ENCODE results near the gene RAB42. TPM values are rescaled to one million over a fixed set of nuclear protein-coding genes. Genes with fewer than 3 reads are reported as not detected.

RAB42 gene
- total RNA-seq, 1 experiment from 2014 or later = 2.4 TPM

DNA sequence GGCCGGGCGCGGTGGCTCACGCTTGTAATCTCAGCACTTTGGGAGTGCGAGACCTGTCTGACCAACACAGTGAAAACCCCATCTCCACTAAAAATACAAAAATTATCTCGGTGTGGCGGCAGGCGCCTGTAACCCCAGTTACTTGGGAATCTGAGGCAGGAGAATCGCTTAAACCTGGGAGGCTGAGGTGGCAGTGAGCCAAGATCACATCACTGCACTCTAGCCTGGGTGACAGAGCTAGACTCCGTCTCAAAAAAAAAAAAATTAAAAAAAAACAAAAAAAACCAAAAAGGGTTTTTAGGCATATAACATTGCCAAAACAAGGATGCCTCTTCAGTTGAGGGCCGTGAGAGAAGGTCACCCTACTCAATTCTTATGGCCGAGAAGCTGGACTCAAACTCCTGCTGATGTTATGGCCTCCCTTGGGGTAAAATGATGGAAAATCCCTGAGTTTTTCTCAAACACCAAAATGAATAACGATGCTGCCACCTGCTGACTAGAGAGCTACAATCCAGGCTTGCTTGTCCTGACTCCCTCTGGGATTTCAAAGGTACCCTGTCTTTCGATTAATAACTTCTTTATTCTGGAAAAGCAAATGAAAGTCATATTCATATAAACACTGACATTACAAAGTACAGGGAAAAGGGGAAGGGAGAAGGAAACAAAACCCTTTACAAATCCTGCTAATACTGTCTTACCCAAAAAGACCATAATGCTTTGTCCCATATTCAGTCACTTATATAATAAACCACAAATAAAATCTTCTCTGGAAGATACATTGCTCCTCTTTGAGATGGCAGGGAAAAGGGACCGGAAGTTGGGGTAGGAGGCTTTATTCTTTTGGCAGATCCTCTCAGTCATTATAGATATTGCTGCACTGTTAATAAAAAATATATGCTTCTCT lies 10.7 kb downstream of the RAB42 start:
- POLR2A ChIA-PET (ENCODE audit: low non-redundant PET) = interaction anchor here (0.6 kb wide), 1 partner anchor 12 kb away, joined by 21 read pairs; no protein-coding TSS in a partner anchor
- no peaks in the 10 kb centered on the region for H3K36me3 ChIP-seq (ENCODE audit: insufficient read depth, low read length, poor library complexity, severe bottlenecking)
- H3K4me3 ChIP-seq (ENCODE audit: low read depth, low read length, poor library complexity, severe bottlenecking) = no peak overlapping the region
- intact Hi-C loops (cut with micrococcal nuclease; ENCODE audit: unreplicated experiment) = loop anchor here (1.0 to 5.0 kb wide), 4 partner anchors 85 to 354 kb away; no protein-coding TSS in a partner anchor
- BruUV-seq (replicated peaks) = no TSS peak
- H3K27ac ChIP-seq (ENCODE audit: low read depth, low read length, poor library complexity, severe bottlenecking) = no peak overlapping the region
- DNase-seq (ENCODE audit: low spot score) = peak; percentile 89
- H3K4me1 ChIP-seq (ENCODE audit: insufficient read depth, low read length, poor library complexity, severe bottlenecking) = peaks cover 6% of the 10 kb centered on the region
- TF ChIP-seq CTCF (conservative IDR thresholded peaks at IDR 0.05; ENCODE audit: low read depth, low read length) (peak; percentile 87), EZH2 (IDR thresholded peaks at IDR 0.05; ENCODE audit: borderline replicate concordance, low read depth, low read length, poor library complexity, severe bottlenecking) (no peak)
- CTCF ChIA-PET = interaction anchor here (0.6 to 2.1 kb wide), 13 partner anchors 13 to 385 kb away, joined by 3 to 22 read pairs (median 4); no protein-coding TSS in a partner anchor
- H3K27me3 ChIP-seq (replicated peaks; ENCODE audit: insufficient read depth, low read depth, low read length, poor library complexity) = no peaks in the 10 kb centered on the region
- H3K9me3 ChIP-seq (ENCODE audit: low read depth, low read length, poor library complexity, severe bottlenecking) = no peaks in the 10 kb centered on the region

GRCh38 chr1:28604411-28604810 lies 12.3 kb downstream of the RAB42 start:
- ChIA-PET POLR2A (ENCODE audit: low non-redundant PET) (interaction anchor here (0.7 kb wide), 1 partner anchor 193 kb away, joined by 4 read pairs; no protein-coding TSS in a partner anchor), CTCF (interaction anchor here (0.6 to 0.7 kb wide), 2 partner anchors 42 to 224 kb away, joined by 3 read pairs; no protein-coding TSS in a partner anchor)
- H3K36me3 ChIP-seq (ENCODE audit: insufficient read depth, low read length, poor library complexity, severe bottlenecking) = no peaks in the 10 kb centered on the region
- no TSS peak for BruUV-seq (replicated peaks)
- H3K4me1 ChIP-seq (ENCODE audit: insufficient read depth, low read length, poor library complexity, severe bottlenecking) = peaks cover 6% of the 10 kb centered on the region
- no peak for TF ChIP-seq EZH2 (IDR thresholded peaks at IDR 0.05; ENCODE audit: borderline replicate concordance, low read depth, low read length, poor library complexity, severe bottlenecking)
- no peak for TF ChIP-seq CTCF (conservative IDR thresholded peaks at IDR 0.05; ENCODE audit: low read depth, low read length)
- no peak overlapping the region for H3K4me3 ChIP-seq (ENCODE audit: low read depth, low read length, poor library complexity, severe bottlenecking)
- H3K27me3 ChIP-seq (replicated peaks; ENCODE audit: insufficient read depth, low read depth, low read length, poor library complexity) = no peaks in the 10 kb centered on the region
- H3K9me3 ChIP-seq (ENCODE audit: low read depth, low read length, poor library complexity, severe bottlenecking) = no peaks in the 10 kb centered on the region
- no peak for DNase-seq (ENCODE audit: low spot score)
- intact Hi-C loops (cut with micrococcal nuclease; ENCODE audit: unreplicated experiment) = loop anchor here (5.0 kb wide), 1 partner anchor 192 kb away; no protein-coding TSS in a partner anchor
- H3K27ac ChIP-seq (ENCODE audit: low read depth, low read length, poor library complexity, severe bottlenecking) = no peak overlapping the region

DNA sequence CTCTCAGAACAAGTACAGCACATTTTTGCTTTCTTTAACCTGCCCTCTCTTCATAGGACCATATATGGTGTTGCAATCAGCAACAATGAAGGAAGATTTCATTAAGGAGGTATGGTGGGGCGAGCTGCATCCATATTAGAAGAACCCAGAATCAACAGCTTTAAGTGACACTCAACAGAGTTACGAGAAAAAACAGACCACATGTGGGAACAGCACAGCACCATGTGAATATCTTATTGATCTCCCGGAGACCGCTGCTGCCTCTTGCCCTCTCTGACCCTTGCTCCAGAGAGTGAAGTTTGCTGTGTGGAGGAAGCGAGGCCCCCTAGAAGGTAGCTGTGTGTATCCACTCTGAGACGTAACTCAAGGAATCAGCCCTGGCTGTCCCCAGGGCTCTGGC lies 12.9 kb downstream of the RAB42 start:
- BruUV-seq (replicated peaks) = no TSS peak

More for the DNA sequence above, 12.9 kb downstream of the RAB42 start:
- ChIA-PET POLR2A (ENCODE audit: low non-redundant PET) (no interaction called here), CTCF (no interaction called here)
- Histone ChIP-seq H3K27me3 (replicated peaks; ENCODE audit: insufficient read depth, low read depth, low read length, poor library complexity) (no peaks in the 10 kb centered on the region), H3K36me3 (ENCODE audit: insufficient read depth, low read length, poor library complexity, severe bottlenecking) (no peaks in the 10 kb centered on the region), H3K27ac (ENCODE audit: low read depth, low read length, poor library complexity, severe bottlenecking) (no peak overlapping the region), H3K4me1 (ENCODE audit: insufficient read depth, low read length, poor library complexity, severe bottlenecking) (peaks cover 6% of the 10 kb centered on the region), H3K4me3 (ENCODE audit: low read depth, low read length, poor library complexity, severe bottlenecking) (no peak overlapping the region), H3K9me3 (ENCODE audit: low read depth, low read length, poor library complexity, severe bottlenecking) (no peaks in the 10 kb centered on the region)
- no peak for DNase-seq (ENCODE audit: low spot score)
- intact Hi-C loops (cut with micrococcal nuclease; ENCODE audit: unreplicated experiment) = loop anchor here (5.0 kb wide), 1 partner anchor 193 kb away; no protein-coding TSS in a partner anchor
- TF ChIP-seq CTCF (conservative IDR thresholded peaks at IDR 0.05; ENCODE audit: low read depth, low read length) = no peak
- no peak for TF ChIP-seq EZH2 (IDR thresholded peaks at IDR 0.05; ENCODE audit: borderline replicate concordance, low read depth, low read length, poor library complexity, severe bottlenecking)
